Daoy (cell line): ENCODE measurements around the gene FITM2. TPM values are rescaled to one million over a fixed set of nuclear protein-coding genes. Genes with fewer than 3 reads are reported as not detected.
A peak's percentile ranks its signal among the peaks of the same experiment; 100 is the strongest.

Experiments
- DNase-seq: peaks from one replicate; pipeline ENCODE4 v3.0.0-alpha.2; 2015; ENCODE audit warnings: low read depth
- total RNA-seq: library from RNA; depleted of rRNA; stranded (reverse); fragments of >200 nt; shearing (Covaris generic); gene quantifications from 2 replicates; pipeline ENCODE4 v1.2.3, GENCODE V29; 2014; rRNA removed

FITM2 gene
- total RNA-seq, 1 experiment from 2014 or later, result 7.4 TPM

DNA sequence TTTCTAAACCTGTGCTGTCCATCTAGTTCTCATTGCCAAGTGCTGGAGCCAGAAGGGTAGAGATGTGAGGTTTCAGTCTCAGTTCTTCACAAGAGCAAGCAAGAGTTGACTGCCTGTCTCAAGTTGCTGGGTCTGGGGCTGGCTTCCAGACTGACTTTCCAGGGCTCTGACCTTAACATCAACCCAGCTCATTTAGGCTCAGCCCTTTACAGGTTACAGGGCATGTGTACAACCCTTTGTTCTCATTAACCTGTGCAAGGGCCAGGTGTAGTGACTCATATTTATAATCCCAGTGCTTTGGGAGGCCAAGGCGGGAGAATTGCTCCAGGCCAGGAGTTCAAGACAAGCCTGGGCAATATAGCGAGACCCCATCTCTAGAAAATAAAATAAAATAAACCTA, 30.6 kb downstream of the FITM2 start:
- no peak for DNase-seq

DNA sequence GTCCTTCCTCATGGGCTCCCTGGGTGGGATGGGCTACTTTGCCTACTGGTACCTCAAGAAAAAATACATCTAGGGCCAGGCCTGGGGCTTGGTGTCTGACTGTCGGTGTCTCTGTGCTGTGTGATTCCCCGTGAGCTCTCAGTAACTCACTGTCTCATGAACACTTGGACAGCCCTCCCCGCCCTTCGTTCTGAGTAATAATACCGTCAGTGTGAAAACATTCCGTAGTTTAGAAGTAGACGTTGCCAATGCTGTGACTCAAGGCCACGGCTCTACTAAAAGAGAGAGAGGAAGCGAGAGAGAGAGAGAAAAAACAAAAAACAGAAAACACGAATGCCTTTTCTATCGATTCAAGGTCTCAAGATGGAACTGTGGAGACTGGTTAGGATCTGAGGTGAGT, 31.8 kb downstream of the FITM2 start:
- peak; percentile 85 for DNase-seq

DNA sequence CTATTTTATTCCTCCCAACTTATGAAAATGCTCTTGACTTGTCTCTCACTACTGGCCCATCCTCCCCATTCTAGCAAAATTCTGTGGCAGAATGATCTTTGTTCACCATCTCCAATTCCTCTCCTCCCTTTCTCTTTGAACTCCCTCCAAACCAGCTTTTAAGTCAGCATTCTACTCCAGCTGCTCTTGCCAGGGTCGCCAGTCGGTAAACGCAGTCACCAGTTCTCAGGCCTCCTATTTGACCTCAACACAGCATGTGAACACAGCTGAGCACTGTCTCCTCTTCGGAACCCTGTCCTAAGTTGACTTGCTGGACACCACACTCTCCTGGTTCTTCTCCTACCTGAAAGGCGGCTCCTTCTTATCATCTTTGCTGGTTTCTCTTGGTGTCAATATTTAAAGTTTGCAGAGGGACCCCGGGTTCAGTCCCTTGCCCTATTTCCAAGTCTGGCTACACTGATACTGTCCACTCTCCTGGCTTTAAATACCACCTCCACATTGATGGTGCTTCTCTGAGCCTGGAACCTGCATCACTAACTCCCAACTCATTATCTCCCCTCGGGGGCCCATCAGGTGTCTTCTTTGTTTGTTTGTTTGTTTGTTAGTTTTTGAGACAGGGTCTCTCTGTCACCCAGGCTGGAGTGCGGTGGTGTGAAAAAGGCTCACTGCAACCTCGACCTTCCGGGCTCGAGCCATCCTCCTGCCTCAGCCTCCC, 36.5 kb downstream of the FITM2 start:
- no peak for DNase-seq

DNA sequence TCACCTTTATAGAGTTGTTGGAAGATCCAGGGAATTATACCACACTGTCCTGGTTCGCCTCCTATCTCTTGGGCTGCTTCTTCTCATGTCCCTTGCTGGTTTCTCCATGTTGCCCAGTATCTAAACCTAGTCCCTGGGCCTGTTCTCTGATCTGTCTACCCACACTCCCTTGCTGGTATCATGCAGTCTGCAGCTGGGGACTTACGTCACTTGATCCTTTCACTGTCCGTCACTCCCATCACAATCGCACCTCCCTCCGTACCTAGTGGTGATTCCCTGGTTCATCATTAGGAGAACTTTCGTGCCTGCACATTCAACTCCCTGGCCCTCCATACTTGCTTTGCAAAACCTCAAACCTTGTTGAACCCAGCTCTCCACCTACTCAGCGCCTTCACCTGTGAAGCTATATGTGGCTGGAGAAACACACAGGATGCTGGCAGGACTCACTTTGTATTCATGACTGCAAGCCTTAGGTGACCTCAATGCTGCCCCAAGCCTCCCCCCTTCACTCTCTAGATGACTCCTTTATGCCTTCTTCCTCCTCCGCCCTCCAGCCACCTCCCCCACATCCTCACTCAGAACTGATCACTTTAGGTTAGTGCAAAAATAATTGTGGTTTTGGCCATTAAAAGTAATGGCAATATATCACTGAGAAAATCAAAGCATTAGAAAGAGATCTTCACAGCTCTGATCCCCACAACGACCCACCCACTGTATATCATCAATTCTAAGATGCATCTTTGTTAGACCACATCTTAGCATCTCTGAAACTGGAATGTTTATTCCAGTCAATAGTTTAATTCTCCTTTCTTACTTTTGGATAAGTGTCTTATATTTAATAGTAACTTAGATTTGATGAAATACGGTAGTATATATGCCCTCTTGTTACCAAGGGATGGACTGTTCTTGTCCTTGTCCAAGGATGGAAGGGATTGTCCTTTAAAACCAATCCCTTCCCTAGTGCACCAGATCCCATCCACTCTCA, 37.5 kb downstream of the FITM2 start:
- no peak for DNase-seq

DNA sequence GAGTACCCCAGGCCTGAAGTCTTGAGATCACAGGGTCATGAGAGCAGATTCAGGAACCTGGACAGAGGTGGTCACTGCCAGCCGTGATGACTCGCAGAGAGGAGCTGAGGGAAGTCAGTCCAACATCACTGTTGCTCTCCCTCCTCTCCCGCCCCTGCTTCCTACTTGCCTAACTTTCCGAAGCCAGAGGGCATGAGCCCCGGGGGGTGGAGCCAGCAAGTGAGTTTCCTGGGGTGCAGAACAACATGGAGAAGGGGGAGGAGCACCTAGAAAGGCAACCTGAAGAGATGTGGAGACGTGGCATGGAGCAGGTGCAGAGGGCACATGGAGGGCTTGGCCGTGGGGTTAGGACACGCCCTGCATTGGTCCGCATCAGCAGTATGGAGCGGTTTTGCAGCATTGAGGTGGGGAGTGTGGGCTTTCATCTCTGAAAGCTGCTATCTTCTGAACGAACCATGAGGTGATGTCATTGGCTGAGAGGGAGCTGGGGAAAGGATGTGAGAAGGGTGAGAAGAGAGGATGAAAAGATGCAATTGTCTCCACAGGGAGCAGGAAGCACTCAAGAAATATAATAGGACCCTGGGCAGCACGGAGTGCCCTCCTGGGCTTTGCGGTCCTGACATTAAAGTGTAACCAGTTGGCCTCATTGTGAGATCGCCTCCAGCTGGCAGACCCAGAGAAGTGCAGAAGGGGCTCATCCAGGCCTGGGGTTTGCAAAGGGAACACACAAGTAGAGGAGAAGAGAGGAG, 38.9 kb downstream of the FITM2 start:
- DNase-seq, result no peak

DNA sequence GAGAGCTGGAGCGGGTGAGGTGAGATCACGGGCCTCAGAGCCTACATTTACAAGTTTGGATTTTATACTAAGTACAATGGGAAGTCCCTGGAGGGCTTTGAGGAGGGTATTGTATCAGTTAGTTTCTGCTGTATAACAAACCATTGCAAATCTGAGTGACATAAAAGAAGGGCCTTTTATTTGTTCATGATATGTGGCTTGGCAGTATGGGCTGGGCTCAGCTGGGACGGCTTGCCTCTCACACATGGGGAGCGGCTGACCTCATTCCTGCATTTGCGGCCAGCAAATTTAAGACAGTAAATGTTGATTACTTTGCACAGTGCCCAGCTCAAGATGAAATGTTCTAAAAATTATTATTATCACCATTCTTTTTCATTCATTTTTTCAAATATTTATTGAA, 42.2 kb downstream of the FITM2 start:
- DNase-seq, result no peak

DNA sequence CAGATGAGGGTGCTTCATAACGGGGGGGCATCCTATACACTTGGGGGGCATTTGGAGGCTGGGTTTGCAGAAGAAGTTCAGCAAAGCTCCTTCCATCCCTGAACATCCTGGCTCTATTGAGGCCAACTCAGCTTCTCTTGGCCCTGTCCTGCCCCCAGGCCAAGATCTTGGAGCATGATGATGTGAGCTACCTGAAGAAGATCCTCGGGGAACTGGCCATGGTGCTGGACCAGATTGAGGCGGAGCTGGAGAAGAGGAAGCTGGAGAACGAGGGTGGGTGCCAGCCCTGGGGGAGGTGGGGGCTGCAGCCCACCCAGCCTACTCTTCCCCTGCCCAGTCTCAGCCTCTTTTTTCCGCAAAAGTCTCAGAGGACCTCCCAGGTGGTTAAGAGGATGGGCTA, 46.7 kb downstream of the FITM2 start:
- no peak for DNase-seq

DNA sequence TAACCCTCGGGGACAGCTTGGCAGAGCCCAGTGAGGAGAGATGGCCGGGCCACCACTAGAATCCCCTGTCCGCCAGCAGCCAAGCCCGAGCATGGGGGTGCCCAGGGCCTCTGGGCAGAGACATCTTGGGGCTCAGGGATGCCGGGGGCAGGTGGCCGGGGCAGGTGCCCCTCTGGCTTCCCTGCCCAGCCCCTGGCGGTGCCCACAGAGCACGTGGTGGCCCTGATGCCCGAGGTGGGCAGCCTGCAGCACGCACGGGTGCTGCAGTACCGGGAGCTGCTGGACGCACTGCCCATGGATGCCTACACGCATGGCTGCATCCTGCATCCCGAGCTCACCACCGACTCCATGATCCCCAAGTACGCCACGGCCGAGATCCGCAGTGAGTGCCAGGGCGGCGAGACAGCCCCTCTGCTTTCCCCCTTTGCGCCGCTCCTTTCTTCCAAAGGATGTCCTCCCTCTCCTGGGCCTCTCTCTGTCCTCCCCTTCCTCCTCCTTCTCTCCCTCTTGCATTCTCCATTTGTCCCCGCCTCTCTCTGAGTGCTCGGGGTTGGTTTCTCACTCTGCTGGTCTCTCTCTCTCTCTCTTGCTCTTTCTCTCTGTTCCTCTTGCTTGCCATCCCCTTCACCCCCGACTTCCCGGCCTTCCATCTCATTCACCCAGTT, 52.6 kb downstream of the FITM2 start:
- no peak for DNase-seq

DNA sequence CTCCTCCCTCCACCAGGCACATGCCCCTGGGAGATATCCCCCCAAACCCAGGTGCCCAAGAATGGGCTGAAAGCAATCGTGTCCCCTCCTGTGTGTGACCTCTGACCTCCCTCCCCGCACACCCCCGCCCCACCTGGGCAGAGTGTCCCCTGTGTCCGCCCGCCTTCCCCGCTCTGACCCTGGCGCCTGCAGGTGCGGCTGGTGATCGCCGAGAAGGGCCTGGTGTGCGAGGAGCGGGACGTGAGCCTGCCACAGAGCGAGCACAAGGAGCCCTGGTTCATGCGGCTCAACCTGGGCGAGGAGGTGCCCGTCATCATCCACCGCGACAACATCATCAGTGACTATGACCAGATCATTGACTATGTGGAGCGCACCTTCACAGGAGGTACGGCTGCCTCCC, 54.0 kb downstream of the FITM2 start:
- no peak for DNase-seq

DNA sequence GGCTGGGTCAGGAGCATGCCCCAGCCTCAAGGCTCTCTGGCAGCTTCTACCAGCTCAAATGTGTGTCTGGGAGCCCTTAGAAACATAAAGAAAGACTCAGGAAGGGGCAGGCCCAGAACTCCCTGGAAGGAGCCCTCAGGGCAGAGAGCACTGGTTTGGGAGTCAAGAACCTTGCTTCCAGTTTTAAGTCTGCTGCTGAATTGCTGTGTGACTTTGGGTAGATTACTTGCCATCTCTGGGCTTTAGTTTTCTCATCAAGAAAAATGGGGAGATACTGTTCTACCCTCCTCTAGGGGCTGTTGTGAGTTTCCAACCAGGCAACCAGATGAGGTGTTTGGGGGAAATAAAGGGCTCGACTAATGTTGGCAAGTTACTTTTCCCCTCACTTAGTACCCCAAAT, 55.1 kb downstream of the FITM2 start:
- DNase-seq, result no peak

DNA sequence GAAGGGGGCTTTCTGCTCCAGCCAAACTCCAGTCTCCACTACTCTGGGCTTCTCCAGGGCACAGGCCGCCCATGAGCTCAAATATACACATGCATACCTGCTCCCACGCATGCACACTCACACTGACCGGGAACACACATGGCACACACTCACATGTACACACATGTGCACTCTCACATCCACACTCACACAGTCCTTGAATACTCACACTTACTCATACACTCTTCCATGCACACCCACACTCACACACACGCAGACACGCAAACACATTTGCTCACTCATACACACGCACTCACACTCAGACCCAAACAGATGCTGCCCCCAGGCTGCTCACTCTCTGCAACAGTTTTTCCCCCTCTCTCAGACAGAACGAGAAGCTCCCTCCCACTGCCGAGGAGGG, 56.9 kb downstream of the FITM2 start:
- DNase-seq, result no peak

DNA sequence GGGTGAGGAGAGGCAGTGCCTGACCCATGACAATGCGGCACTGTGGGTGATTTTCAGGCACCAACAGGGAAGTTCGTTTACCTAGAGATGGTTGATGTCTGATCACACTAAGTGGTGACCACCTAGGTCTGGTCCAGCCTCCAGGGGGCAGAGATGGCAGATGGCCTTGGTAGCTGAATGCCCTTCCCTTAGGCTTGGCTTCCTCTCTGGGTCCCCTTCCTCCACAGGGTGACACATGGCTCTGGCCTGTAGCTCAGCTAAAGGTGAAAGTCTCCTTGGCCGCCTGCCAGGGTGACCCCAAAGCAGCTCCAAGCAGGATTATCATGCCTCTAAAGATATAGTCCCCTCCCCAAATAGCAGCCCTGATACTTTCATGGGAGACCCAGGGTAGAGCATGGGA, 57.5 kb downstream of the FITM2 start:
- DNase-seq, result no peak

Other genes starting within 250 kb of the FITM2 start
- gene JPH2, start 124.0 kb downstream of the FITM2 start, total RNA-seq, result 1.5 and 2.1 TPM in 2 replicates
- 47.1 and 49.1 TPM in 2 replicates for gene OSER1, start 100.4 kb downstream of the FITM2 start, total RNA-seq
- gene GDAP1L1, start 63.9 kb downstream of the FITM2 start, total RNA-seq, result 0.29 TPM in 1 of 2 replicates, not detected in the other
- not detected in 2 replicates for gene R3HDML, start 25.8 kb upstream of the FITM2 start, total RNA-seq
- not detected in 2 replicates for gene HNF4A, start 44.5 kb upstream of the FITM2 start, total RNA-seq
- 5.4 and 6.1 TPM in 2 replicates for gene TTPAL, start 164.7 kb upstream of the FITM2 start, total RNA-seq
- gene SERINC3, start 210.9 kb upstream of the FITM2 start, total RNA-seq, result 24.5 and 32.1 TPM in 2 replicates